GM12878 (cell line): Measurements from ENCODE around the gene GPC5. TPM values are rescaled to one million over a fixed set of nuclear protein-coding genes. Genes with fewer than 3 reads are reported as not detected.

Experiments
- ATAC-seq: fragments of 200-7000 bp; cut with Tn5 transposase; 3 replicates; pipeline ENCODE4 v1.9.1; 2020; ENCODE audit warnings: mild to moderate bottlenecking, moderate library complexity
- BruUV-seq: library from RNA; stranded (reverse); fragments of 400-500 nt; replicated peaks from 2 replicates; lab custom pipeline; 2021; lab: Mats Ljungman, UMichigan
- CTCF ChIA-PET: fragments of 300-600 bp; sonication (Branson Sonifier 250); formaldehyde crosslinking; extraction: SDS; loops from one replicate; lab custom pipeline; 2021; ENCODE audit warnings: inconsistent platforms; lab: Yijun Ruan, JAX
- POLR2A ChIA-PET: fragments of 350-600 bp; formaldehyde crosslinking; extraction: SDS; loops from one replicate; lab custom pipeline; 2021; ENCODE audit warnings: inconsistent platforms; lab: Charles Lee
- RAD21 ChIA-PET: fragments of 300-600 bp; sonication (Branson Sonifier 250); formaldehyde crosslinking; loops from one replicate; lab custom pipeline; 2023; ENCODE audit warnings: antibody characterized with exemption; ENCODE audit not compliant: unreplicated experiment; lab: Charles Lee
- SMC1A ChIA-PET: fragments of 300-600 bp; sonication (Branson Sonifier 250); formaldehyde crosslinking; loops from one replicate; lab custom pipeline; 2023; ENCODE audit not compliant: unreplicated experiment, uncharacterized antibody; lab: Charles Lee
- DNase-seq: peaks from one replicate; pipeline ENCODE4 v3.0.0-alpha.2; 2011; ENCODE audit warnings: low read depth, low spot score
- FAIRE-seq: peaks from 3 replicates; lab custom pipeline; 2011; peaks lifted over from hg19 to GRCh38; lab: Jason Lieb, UNC
- H2AFZ ChIP-seq: 2 replicates; pipeline ENCODE4 v1.6.0; 2011; ENCODE audit warnings: low read depth, low read length, control low read depth; ENCODE audit not compliant: control insufficient read depth
- H3K27ac ChIP-seq: 2 replicates; pipeline ENCODE4 v1.5.1; 2011; ENCODE audit warnings: control low read depth; ENCODE audit not compliant: control insufficient read depth, insufficient read depth
- H3K27me3 ChIP-seq, 2 experiments: replicated peaks in 1 of 2; 2 replicates each; pipeline versions ENCODE4 v1.6.0 to v1.6.1; 2011; ENCODE audit warnings: low read length in 1 of 2; ENCODE audit not compliant: control insufficient read depth in 2 of 2, insufficient read depth in 2 of 2
- H3K36me3 ChIP-seq, 2 experiments: 2 replicates each; pipeline ENCODE4 v1.5.1; 2011; ENCODE audit warnings: low read length in 1 of 2; ENCODE audit not compliant: control insufficient read depth in 2 of 2, insufficient read depth in 2 of 2
- H3K4me1 ChIP-seq: 2 replicates; pipeline ENCODE4 v1.6.1; 2011; ENCODE audit warnings: mild to moderate bottlenecking, low read length, moderate library complexity, mixed read lengths; ENCODE audit not compliant: control insufficient read depth, insufficient read depth
- H3K4me2 ChIP-seq: 2 replicates; pipeline ENCODE4 v1.6.0; 2011; ENCODE audit warnings: control low read depth; ENCODE audit not compliant: control insufficient read depth, insufficient read depth
- H3K4me3 ChIP-seq: fragments of 200-600 bp; sonication (generic); 2 replicates; pipeline ENCODE4 v1.5.1; 2016
- H3K79me2 ChIP-seq: 2 replicates; pipeline ENCODE4 v1.6.0; 2011; ENCODE audit warnings: low read length; ENCODE audit not compliant: control insufficient read depth, insufficient read depth
- H3K9ac ChIP-seq: 2 replicates; pipeline ENCODE4 v1.8.0; 2011; ENCODE audit warnings: low read length, control low read depth, mixed read lengths; ENCODE audit not compliant: control insufficient read depth, insufficient read depth
- H3K9me3 ChIP-seq: replicated peaks from 3 replicates; pipeline ENCODE4 v1.5.1; 2011; ENCODE audit warnings: mild to moderate bottlenecking, low read length; ENCODE audit not compliant: control insufficient read depth, insufficient read depth
- H4K20me1 ChIP-seq: 2 replicates; pipeline ENCODE4 v1.6.0; 2011; ENCODE audit not compliant: control insufficient read depth, insufficient read depth
- CREB1 ChIP-seq: IDR thresholded peaks from 2 replicates; pipeline ENCODE4 v1.6.1; 2012; ENCODE audit warnings: low read depth, mild to moderate bottlenecking, inconsistent platforms
- EGR1 ChIP-seq, 2 experiments: IDR thresholded peaks; 1 replicate in 1 of 2; 2 replicates in 1 of 2; pipeline ENCODE4 v1.6.1; 2011 to 2012; ENCODE audit warnings: low read depth in 2 of 2, low read length in 2 of 2, borderline replicate concordance in 1 of 2, mild to moderate bottlenecking in 1 of 2, moderate library complexity in 1 of 2
- EZH2 ChIP-seq: IDR thresholded peaks from 2 replicates; pipeline ENCODE4 v1.6.1; 2012; ENCODE audit warnings: low read depth, mild to moderate bottlenecking, control low read depth, inconsistent platforms, low read length, borderline replicate concordance; ENCODE audit not compliant: control insufficient read depth
- MYC ChIP-seq: IDR thresholded peaks from 2 replicates; pipeline ENCODE4 v1.6.1; 2011; ENCODE audit warnings: mild to moderate bottlenecking, low read length, moderate library complexity, inconsistent platforms; ENCODE audit not compliant: insufficient read depth, insufficient replicate concordance, insufficient read length, severe bottlenecking
- NR2C1 ChIP-seq: fragments of 450-650 bp; IDR thresholded peaks from 2 replicates; pipeline ENCODE4 v1.6.1; 2017; ENCODE audit warnings: antibody characterized with exemption, mild to moderate bottlenecking, moderate library complexity
- RAD21 ChIP-seq: IDR thresholded peaks from 2 replicates; pipeline ENCODE4 v1.6.1; 2011; ENCODE audit warnings: mild to moderate bottlenecking, low read depth, low read length, moderate library complexity; ENCODE audit not compliant: insufficient read depth
- RFX5 ChIP-seq: IDR thresholded peaks from 2 replicates; pipeline ENCODE4 v1.6.1; 2011; ENCODE audit warnings: low read depth, low read length, improper control_type of control experiment
- STAT1 ChIP-seq: fragments of 450-650 bp; conservative IDR thresholded peaks from 2 replicates; pipeline ENCODE4 v1.6.1; 2014; ENCODE audit warnings: antibody characterized with exemption, mild to moderate bottlenecking
- ZNF207 ChIP-seq: fragments of 450-650 bp; IDR thresholded peaks from 2 replicates; pipeline ENCODE4 v1.6.1; 2014; ENCODE audit warnings: antibody characterized with exemption, mild to moderate bottlenecking, borderline replicate concordance
- WGBS: methylation state at CpG from one replicate; pipeline ENCODE4 v1.1.6; 2016; ENCODE audit warnings: low lambda C conversion rate; ENCODE audit not compliant: insufficient replicate concordance, insufficient coverage; ENCODE audit errors: missing lambda C conversion rate; 5-methylcytosine and 5-hydroxymethylcytosine counted together
- in situ Hi-C: fragments of 300-500 bp; cut with MboI; formaldehyde crosslinking; loops from 9 replicates; pipeline ENCODE4 v1.14.3; 2018; ENCODE audit warnings: mixed read lengths
- intact Hi-C: fragments of 100-400 bp; cut with micrococcal nuclease; formaldehyde crosslinking; loops from one replicate; pipeline ENCODE4 v1.14.2; 2022; ENCODE audit not compliant: unreplicated experiment
- polyA plus RNA-seq, 11 experiments: library from polyadenylated mRNA; depleted of rRNA in 4 of 11; unstranded in 6 of 11; stranded (reverse) in 5 of 11; fragments of >200 nt; fragmentation: Nextera tagmentation in 4 of 11; fragmentation: Illumina TruSeq in 1 of 11; extraction: Ambion mirVana in 4 of 11; extraction: Trizol in 1 of 11; gene quantifications; 1 replicate in 1 of 11; 2 replicates in 10 of 11; pipeline versions ENCODE4 v1.2.1 to v1.2.3, GENCODE V29; 2011 to 2016; ENCODE audit warnings: inconsistent platforms in 2 of 11, missing spikeins in 2 of 11, low read depth in 1 of 11
- total RNA-seq, 4 experiments: library from RNA; depleted of rRNA in 3 of 4; stranded (reverse); fragments of >200 nt in 3 of 4; fragmentation: Illumina TruSeq in 1 of 4; extraction: Trizol in 1 of 4; gene quantifications; 2 replicates each; pipeline versions ENCODE4 v1.2.1 to v1.2.3, GENCODE V29; 2013 to 2021
- TF ChIP-seq, protein P1 (sequence below): fragments of 450-650 bp; IDR thresholded peaks from 2 replicates; pipeline ENCODE4 v1.6.1; 2014; ENCODE audit warnings: mild to moderate bottlenecking
- TF ChIP-seq, protein P2 (sequence below): fragments of 450-650 bp; IDR thresholded peaks from 2 replicates; pipeline ENCODE4 v1.6.1; 2017; ENCODE audit warnings: borderline replicate concordance
- TF ChIP-seq, protein P3 (sequence below): fragments of 450-650 bp; IDR thresholded peaks from 2 replicates; pipeline ENCODE4 v1.6.1; 2017; ENCODE audit warnings: antibody characterized with exemption, mild to moderate bottlenecking, moderate library complexity
- TF ChIP-seq, protein P4 (sequence below): fragments of 450-650 bp; formaldehyde crosslinking; IDR thresholded peaks from 2 replicates; pipeline ENCODE4 v1.4.0; 2022; ENCODE audit warnings: mild to moderate bottlenecking, moderate library complexity
- TF ChIP-seq, protein P5 (sequence below): IDR thresholded peaks from 2 replicates; pipeline ENCODE4 v1.6.1; 2012; ENCODE audit warnings: low read length, inconsistent platforms

GPC5 gene
- total and polyA plus RNA-seq, 10 of the 15 experiments (the other 5 are each of a cell fraction or from before 2014, with no cell fraction given), result 0.05 to 0.87 (median 0.44) TPM; not detected in 1

DNA sequence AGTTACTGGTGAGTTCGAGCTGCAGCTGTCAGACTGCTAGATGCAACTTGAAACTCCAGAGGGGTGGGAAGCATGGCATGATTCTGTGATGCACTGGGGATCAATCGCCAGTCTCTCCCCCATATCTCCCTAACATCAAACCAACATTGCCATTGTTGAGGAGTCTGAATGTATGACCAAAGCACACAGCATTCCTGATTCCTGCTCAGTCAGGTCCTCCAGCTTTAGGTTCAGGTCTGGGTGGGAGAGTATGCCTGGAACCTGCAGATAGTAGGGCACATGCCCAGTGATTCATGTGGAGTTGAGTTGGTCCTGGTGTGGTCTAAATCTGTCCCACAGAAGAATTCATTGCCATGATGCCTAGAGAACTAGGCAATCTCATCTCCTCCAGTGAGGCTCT lies 269.1 kb downstream of the GPC5 start:
- Histone ChIP-seq H2AFZ (no peak overlapping the region), H3K79me2 (no peaks in the 10 kb centered on the region), H3K36me3 (no peaks in the 10 kb centered on the region), H3K9me3 (no peaks in the 10 kb centered on the region), H3K4me3 (no peak overlapping the region), H3K9ac (no peak overlapping the region), H3K27ac (no peak overlapping the region), H3K27me3 (no peaks in the 10 kb centered on the region), H4K20me1 (no peaks in the 10 kb centered on the region), H3K4me1 (no peaks in the 10 kb centered on the region), H3K4me2 (no peak overlapping the region)
- intact Hi-C loops, result no loop called here
- DNase-seq (no peak), FAIRE-seq (no peak), ATAC-seq (no peak)
- in situ Hi-C loops, result no loop called here
- CTCF ChIA-PET, result interaction anchor here (0.6 to 1.5 kb wide), 2 partner anchors 55 to 356 kb away, joined by 3 read pairs; no protein-coding TSS in a partner anchor
- 19% methylated on average over 2 of the region's 2 CpGs for WGBS
- SMC1A ChIA-PET, result no interaction called here
- no TSS peak for BruUV-seq
- RAD21 ChIA-PET, result no interaction called here
- POLR2A ChIA-PET, result no interaction called here
- TF ChIP-seq EZH2, result no peak
- TF ChIP-seq MYC, result no peak
- TF ChIP-seq EGR1 (IDR thresholded peaks at IDR 0.05; ENCODE audit: borderline replicate concordance in 1 of 2, low read depth in 2 of 2, low read length in 2 of 2), result no peak
- TF ChIP-seq, protein P1, sequence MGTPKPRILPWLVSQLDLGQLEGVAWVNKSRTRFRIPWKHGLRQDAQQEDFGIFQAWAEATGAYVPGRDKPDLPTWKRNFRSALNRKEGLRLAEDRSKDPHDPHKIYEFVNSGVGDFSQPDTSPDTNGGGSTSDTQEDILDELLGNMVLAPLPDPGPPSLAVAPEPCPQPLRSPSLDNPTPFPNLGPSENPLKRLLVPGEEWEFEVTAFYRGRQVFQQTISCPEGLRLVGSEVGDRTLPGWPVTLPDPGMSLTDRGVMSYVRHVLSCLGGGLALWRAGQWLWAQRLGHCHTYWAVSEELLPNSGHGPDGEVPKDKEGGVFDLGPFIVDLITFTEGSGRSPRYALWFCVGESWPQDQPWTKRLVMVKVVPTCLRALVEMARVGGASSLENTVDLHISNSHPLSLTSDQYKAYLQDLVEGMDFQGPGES, result no peak
- TF ChIP-seq NR2C1, result no peak
- TF ChIP-seq, protein P2, sequence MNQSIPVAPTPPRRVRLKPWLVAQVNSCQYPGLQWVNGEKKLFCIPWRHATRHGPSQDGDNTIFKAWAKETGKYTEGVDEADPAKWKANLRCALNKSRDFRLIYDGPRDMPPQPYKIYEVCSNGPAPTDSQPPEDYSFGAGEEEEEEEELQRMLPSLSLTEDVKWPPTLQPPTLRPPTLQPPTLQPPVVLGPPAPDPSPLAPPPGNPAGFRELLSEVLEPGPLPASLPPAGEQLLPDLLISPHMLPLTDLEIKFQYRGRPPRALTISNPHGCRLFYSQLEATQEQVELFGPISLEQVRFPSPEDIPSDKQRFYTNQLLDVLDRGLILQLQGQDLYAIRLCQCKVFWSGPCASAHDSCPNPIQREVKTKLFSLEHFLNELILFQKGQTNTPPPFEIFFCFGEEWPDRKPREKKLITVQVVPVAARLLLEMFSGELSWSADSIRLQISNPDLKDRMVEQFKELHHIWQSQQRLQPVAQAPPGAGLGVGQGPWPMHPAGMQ, result no peak
- TF ChIP-seq ZNF207, result no peak
- TF ChIP-seq RAD21, result no peak
- no peak for TF ChIP-seq RFX5
- no peak for TF ChIP-seq STAT1
- TF ChIP-seq, protein P3, sequence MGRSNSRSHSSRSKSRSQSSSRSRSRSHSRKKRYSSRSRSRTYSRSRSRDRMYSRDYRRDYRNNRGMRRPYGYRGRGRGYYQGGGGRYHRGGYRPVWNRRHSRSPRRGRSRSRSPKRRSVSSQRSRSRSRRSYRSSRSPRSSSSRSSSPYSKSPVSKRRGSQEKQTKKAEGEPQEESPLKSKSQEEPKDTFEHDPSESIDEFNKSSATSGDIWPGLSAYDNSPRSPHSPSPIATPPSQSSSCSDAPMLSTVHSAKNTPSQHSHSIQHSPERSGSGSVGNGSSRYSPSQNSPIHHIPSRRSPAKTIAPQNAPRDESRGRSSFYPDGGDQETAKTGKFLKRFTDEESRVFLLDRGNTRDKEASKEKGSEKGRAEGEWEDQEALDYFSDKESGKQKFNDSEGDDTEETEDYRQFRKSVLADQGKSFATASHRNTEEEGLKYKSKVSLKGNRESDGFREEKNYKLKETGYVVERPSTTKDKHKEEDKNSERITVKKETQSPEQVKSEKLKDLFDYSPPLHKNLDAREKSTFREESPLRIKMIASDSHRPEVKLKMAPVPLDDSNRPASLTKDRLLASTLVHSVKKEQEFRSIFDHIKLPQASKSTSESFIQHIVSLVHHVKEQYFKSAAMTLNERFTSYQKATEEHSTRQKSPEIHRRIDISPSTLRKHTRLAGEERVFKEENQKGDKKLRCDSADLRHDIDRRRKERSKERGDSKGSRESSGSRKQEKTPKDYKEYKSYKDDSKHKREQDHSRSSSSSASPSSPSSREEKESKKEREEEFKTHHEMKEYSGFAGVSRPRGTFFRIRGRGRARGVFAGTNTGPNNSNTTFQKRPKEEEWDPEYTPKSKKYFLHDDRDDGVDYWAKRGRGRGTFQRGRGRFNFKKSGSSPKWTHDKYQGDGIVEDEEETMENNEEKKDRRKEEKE, result no peak
- TF ChIP-seq, protein P4, sequence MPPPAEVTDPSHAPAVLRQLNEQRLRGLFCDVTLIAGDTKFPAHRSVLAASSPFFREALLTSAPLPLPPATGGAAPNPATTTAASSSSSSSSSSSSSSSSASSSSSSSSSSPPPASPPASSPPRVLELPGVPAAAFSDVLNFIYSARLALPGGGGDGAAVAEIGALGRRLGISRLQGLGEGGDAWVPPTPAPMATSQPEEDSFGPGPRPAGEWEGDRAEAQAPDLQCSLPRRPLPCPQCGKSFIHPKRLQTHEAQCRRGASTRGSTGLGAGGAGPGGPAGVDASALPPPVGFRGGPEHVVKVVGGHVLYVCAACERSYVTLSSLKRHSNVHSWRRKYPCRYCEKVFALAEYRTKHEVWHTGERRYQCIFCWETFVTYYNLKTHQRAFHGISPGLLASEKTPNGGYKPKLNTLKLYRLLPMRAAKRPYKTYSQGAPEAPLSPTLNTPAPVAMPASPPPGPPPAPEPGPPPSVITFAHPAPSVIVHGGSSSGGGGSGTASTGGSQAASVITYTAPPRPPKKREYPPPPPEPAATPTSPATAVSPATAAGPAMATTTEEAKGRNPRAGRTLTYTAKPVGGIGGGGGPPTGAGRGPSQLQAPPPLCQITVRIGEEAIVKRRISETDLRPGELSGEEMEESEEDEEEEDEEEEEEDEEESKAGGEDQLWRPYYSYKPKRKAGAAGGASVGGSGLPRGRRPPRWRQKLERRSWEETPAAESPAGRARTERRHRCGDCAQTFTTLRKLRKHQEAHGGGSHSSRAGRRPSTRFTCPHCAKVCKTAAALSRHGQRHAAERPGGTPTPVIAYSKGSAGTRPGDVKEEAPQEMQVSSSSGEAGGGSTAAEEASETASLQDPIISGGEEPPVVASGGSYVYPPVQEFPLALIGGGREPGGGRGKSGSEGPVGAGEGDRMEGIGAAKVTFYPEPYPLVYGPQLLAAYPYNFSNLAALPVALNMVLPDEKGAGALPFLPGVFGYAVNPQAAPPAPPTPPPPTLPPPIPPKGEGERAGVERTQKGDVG (CRISPR knock-in tag), result no peak
- no peak for TF ChIP-seq CREB1
- TF ChIP-seq, protein P5, sequence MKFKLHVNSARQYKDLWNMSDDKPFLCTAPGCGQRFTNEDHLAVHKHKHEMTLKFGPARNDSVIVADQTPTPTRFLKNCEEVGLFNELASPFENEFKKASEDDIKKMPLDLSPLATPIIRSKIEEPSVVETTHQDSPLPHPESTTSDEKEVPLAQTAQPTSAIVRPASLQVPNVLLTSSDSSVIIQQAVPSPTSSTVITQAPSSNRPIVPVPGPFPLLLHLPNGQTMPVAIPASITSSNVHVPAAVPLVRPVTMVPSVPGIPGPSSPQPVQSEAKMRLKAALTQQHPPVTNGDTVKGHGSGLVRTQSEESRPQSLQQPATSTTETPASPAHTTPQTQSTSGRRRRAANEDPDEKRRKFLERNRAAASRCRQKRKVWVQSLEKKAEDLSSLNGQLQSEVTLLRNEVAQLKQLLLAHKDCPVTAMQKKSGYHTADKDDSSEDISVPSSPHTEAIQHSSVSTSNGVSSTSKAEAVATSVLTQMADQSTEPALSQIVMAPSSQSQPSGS, result no peak
